H1 (cell line): Measurements from ENCODE around the gene EIF3B. TPM values are rescaled to one million over a fixed set of nuclear protein-coding genes. Genes with fewer than 3 reads are reported as not detected.

Experiments used
- CTCF ChIA-PET: fragments of 300-600 bp; sonication (Branson Sonifier 250); formaldehyde crosslinking; loops from one replicate; lab custom pipeline; 2021; ENCODE audit not compliant: partially characterized antibody; lab: Charles Lee
- POLR2A ChIA-PET: fragments of 300-600 bp; sonication (Branson Sonifier 250); formaldehyde crosslinking; loops from one replicate; lab custom pipeline; 2021; ENCODE audit warnings: inconsistent platforms; ENCODE audit not compliant: partially characterized antibody; lab: Charles Lee
- DNase-seq, 2 experiments: peaks; one replicate each; pipeline versions ENCODE4 v3.0.0 to v3.0.0-alpha.2; 2010 to 2022; ENCODE audit warnings: low spot score in 2 of 2, low read depth in 1 of 2, mixed read lengths in 1 of 2
- FAIRE-seq: peaks from 2 replicates; lab custom pipeline; 2011; peaks lifted over from hg19 to GRCh38; lab: Jason Lieb, UNC
- H2AFZ ChIP-seq: 2 replicates; pipeline ENCODE4 v1.8.1; 2012; ENCODE audit warnings: low read length, inconsistent platforms
- H2AK5ac ChIP-seq: 2 replicates; pipeline ENCODE4 v1.6.1; 2013; ENCODE audit warnings: low read depth, low read length
- H2BK120ac ChIP-seq: replicated peaks from 2 replicates; pipeline ENCODE3; 2013; ENCODE audit warnings: low read depth, low read length, inconsistent platforms
- H2BK12ac ChIP-seq: 2 replicates; pipeline ENCODE4 v1.6.1; 2013; ENCODE audit warnings: low read depth, low read length
- H2BK15ac ChIP-seq: 2 replicates; pipeline ENCODE4 v1.6.1; 2013; ENCODE audit warnings: low read length
- H2BK20ac ChIP-seq: 2 replicates; pipeline ENCODE4 v1.6.1; 2013; ENCODE audit warnings: low read length
- H2BK5ac ChIP-seq: 2 replicates; pipeline ENCODE4 v1.6.1; 2013; ENCODE audit warnings: low read depth, low read length
- H3K14ac ChIP-seq: 2 replicates; pipeline ENCODE4 v1.6.1; 2013; ENCODE audit warnings: inconsistent platforms; ENCODE audit not compliant: insufficient read length
- H3K18ac ChIP-seq: 2 replicates; pipeline ENCODE4 v1.6.1; 2013; ENCODE audit warnings: low read length; ENCODE audit errors: extremely low read depth
- H3K23ac ChIP-seq: 2 replicates; pipeline ENCODE4 v1.6.1; 2013; ENCODE audit warnings: inconsistent platforms; ENCODE audit not compliant: insufficient read length
- H3K23me2 ChIP-seq: 2 replicates; pipeline ENCODE4 v1.6.1; 2013; ENCODE audit warnings: low read depth, low read length
- H3K27ac ChIP-seq: 2 replicates; pipeline ENCODE4 v1.6.1; 2011; ENCODE audit warnings: low read depth, low read length, inconsistent platforms
- H3K27me3 ChIP-seq, 4 experiments: replicated peaks in 1 of 4; 1 replicate in 1 of 4; 2 replicates in 3 of 4; pipeline versions ENCODE4 v1.6.1 to v1.8.1; 2011 to 2013; ENCODE audit warnings: low read length in 3 of 4, mild to moderate bottlenecking in 3 of 4, inconsistent platforms in 2 of 4, mixed read lengths in 2 of 4, moderate library complexity in 1 of 4; ENCODE audit not compliant: control insufficient read depth in 3 of 4, insufficient read depth in 3 of 4; ENCODE audit errors: extremely low read depth in 1 of 4
- H3K36me3 ChIP-seq, 4 experiments: 2 replicates each; pipeline versions ENCODE4 v1.6.1 to v1.8.1; 2011 to 2013; ENCODE audit warnings: mild to moderate bottlenecking in 4 of 4, low read length in 3 of 4, moderate library complexity in 2 of 4, control low read depth in 1 of 4, inconsistent platforms in 1 of 4; ENCODE audit not compliant: insufficient read depth in 4 of 4, control insufficient read depth in 2 of 4
- H3K4ac ChIP-seq: replicated peaks from 2 replicates; pipeline ENCODE3; 2013; ENCODE audit warnings: low read length, low read depth, mixed read lengths, inconsistent platforms; ENCODE audit not compliant: insufficient read length
- H3K4me1 ChIP-seq, 4 experiments: replicated peaks in 1 of 4; 1 replicate in 1 of 4; 2 replicates in 3 of 4; pipeline versions ENCODE4 v1.6.1 to v1.8.1; 2011 to 2013; ENCODE audit warnings: low read length in 3 of 4, inconsistent platforms in 2 of 4, mixed read lengths in 1 of 4; ENCODE audit not compliant: insufficient read depth in 4 of 4, control insufficient read depth in 3 of 4
- H3K4me2 ChIP-seq, 2 experiments: 2 replicates each; pipeline versions ENCODE4 v1.6.1 to v1.8.1; 2011 to 2013; ENCODE audit warnings: low read depth in 2 of 2, low read length in 2 of 2, control low read depth in 1 of 2, inconsistent platforms in 1 of 2, mild to moderate bottlenecking in 1 of 2; ENCODE audit not compliant: insufficient read depth in 1 of 2
- H3K4me3 ChIP-seq, 4 experiments: fragments of 200-600, 300-600 bp in 1 of 4; sonication (generic), shearing (Covaris generic), sonication (Bioruptor Twin) in 1 of 4; 2 replicates each; pipeline versions ENCODE4 v1.5.1 to v1.8.1; 2011 to 2016; ENCODE audit warnings: low read length in 4 of 4, low read depth in 3 of 4, control low read depth in 2 of 4, inconsistent platforms in 2 of 4, mild to moderate bottlenecking in 2 of 4, mixed read lengths in 1 of 4, moderate library complexity in 1 of 4; ENCODE audit not compliant: insufficient read depth in 2 of 4; ENCODE audit errors: extremely low read depth in 1 of 4
- H3K56ac ChIP-seq: replicated peaks from 2 replicates; pipeline ENCODE3; 2013; ENCODE audit warnings: low read depth, mild to moderate bottlenecking, mixed read lengths, low read length, inconsistent platforms; ENCODE audit not compliant: insufficient read length
- H3K79me1 ChIP-seq: 2 replicates; pipeline ENCODE4 v1.6.1; 2013; ENCODE audit warnings: low read depth, low read length, control low read depth
- H3K79me2 ChIP-seq, 2 experiments: 2 replicates each; pipeline versions ENCODE4 v1.6.1 to v1.8.1; 2012 to 2013; ENCODE audit warnings: low read length in 2 of 2, mild to moderate bottlenecking in 2 of 2, inconsistent platforms in 1 of 2; ENCODE audit not compliant: insufficient read depth in 2 of 2, control insufficient read depth in 1 of 2
- H3K9ac ChIP-seq, 4 experiments: replicated peaks in 1 of 4; 1 replicate in 1 of 4; 2 replicates in 3 of 4; pipeline versions ENCODE4 v1.6.1 to v1.8.1; 2011 to 2013; ENCODE audit warnings: low read depth in 3 of 4, low read length in 3 of 4, control low read depth in 2 of 4, mild to moderate bottlenecking in 2 of 4, moderate library complexity in 2 of 4, inconsistent platforms in 1 of 4; ENCODE audit errors: extremely low read depth in 1 of 4
- H3K9me3 ChIP-seq, 2 experiments: 2 replicates each; pipeline versions ENCODE4 v1.6.1 to v1.8.1; 2012 to 2013; ENCODE audit warnings: mild to moderate bottlenecking in 2 of 2, moderate library complexity in 2 of 2, control low read depth in 1 of 2, inconsistent platforms in 1 of 2, low read depth in 1 of 2, low read length in 1 of 2, mixed read lengths in 1 of 2; ENCODE audit not compliant: insufficient read depth in 2 of 2
- H4K20me1 ChIP-seq, 2 experiments: replicated peaks in 1 of 2; 2 replicates each; pipeline versions ENCODE3 to v1.8.1; 2011 to 2013; ENCODE audit warnings: inconsistent platforms in 2 of 2, low read length in 2 of 2, mild to moderate bottlenecking in 1 of 2; ENCODE audit not compliant: insufficient read depth in 2 of 2, control insufficient read depth in 1 of 2
- H4K5ac ChIP-seq: 2 replicates; pipeline ENCODE4 v1.6.1; 2013; ENCODE audit warnings: low read length, low read depth, mixed read lengths, inconsistent platforms; ENCODE audit not compliant: insufficient read length
- H4K8ac ChIP-seq: 2 replicates; pipeline ENCODE4 v1.8.0; 2013; ENCODE audit warnings: mild to moderate bottlenecking, moderate library complexity, low read length, inconsistent platforms; ENCODE audit not compliant: insufficient read depth; ENCODE audit errors: extremely low read depth
- H4K91ac ChIP-seq: replicated peaks from 2 replicates; pipeline ENCODE3; 2013; ENCODE audit warnings: low read length, mixed read lengths, inconsistent platforms; ENCODE audit not compliant: insufficient read length
- CBX5 ChIP-seq: fragments of 300-800, 300-1000 bp; sonication (generic); IDR thresholded peaks from 2 replicates; pipeline ENCODE4 v1.7.1; 2016; ENCODE audit warnings: antibody characterized with exemption, low read length, low read depth
- EGR1 ChIP-seq: IDR thresholded peaks from 2 replicates; pipeline ENCODE4 v1.6.1; 2011; ENCODE audit warnings: low read depth, low read length, borderline replicate concordance
- GABPA ChIP-seq: IDR thresholded peaks from 2 replicates; pipeline ENCODE4 v1.6.1; 2011; ENCODE audit warnings: mild to moderate bottlenecking, low read length, moderate library complexity, borderline replicate concordance; ENCODE audit not compliant: insufficient read depth
- KDM1A ChIP-seq: fragments of 200-600, 300-600 bp; sonication (generic); IDR thresholded peaks from 2 replicates; pipeline ENCODE4 v1.7.1; 2016; ENCODE audit warnings: mild to moderate bottlenecking, low read length, borderline replicate concordance
- POLR2AphosphoS5 ChIP-seq: IDR thresholded peaks from 2 replicates; pipeline ENCODE4 v1.6.1; 2011; ENCODE audit warnings: low read depth, low read length
- POU5F1 ChIP-seq: IDR thresholded peaks from 2 replicates; pipeline ENCODE4 v1.6.1; 2011; ENCODE audit warnings: low read depth, mild to moderate bottlenecking, low read length, moderate library complexity
- RAD21 ChIP-seq, 2 experiments: IDR thresholded peaks in 1 of 2; conservative IDR thresholded peaks in 1 of 2; 2 replicates each; pipeline ENCODE4 v1.6.1; 2011; ENCODE audit warnings: low read depth in 2 of 2, low read length in 2 of 2, improper control_type of control experiment in 1 of 2, inconsistent platforms in 1 of 2, mild to moderate bottlenecking in 1 of 2, moderate library complexity in 1 of 2
- SAP30 ChIP-seq: fragments of 300-600 bp; sonication (generic); IDR thresholded peaks from 2 replicates; pipeline ENCODE4 v1.7.1; 2012; ENCODE audit warnings: low read length, moderate library complexity, mild to moderate bottlenecking, inconsistent platforms; ENCODE audit not compliant: insufficient read depth, insufficient replicate concordance
- TAF7 ChIP-seq: optimal IDR thresholded peaks from 2 replicates; pipeline ENCODE3; 2011; ENCODE audit warnings: low read depth, mild to moderate bottlenecking, inconsistent platforms, low read length, moderate library complexity, borderline replicate concordance
- TEAD4 ChIP-seq: IDR thresholded peaks from 2 replicates; pipeline ENCODE4 v1.6.1; 2012; ENCODE audit warnings: low read depth, low read length, inconsistent platforms, mixed read lengths
- WGBS, 2 experiments: shearing (Covaris generic) in 1 of 2; methylation state at CpG; one replicate each; pipeline versions ENCODE4 v1.1.6 to v1.1.7; 2013 to 2015; ENCODE audit warnings: low lambda C conversion rate in 2 of 2, mixed read lengths in 2 of 2, inconsistent platforms in 1 of 2, low coverage in 1 of 2, missing lambda C conversion rate in 1 of 2; ENCODE audit not compliant: insufficient replicate concordance in 2 of 2, insufficient coverage in 1 of 2, insufficient read length in 1 of 2; ENCODE audit errors: extremely low coverage in 1 of 2, missing lambda C conversion rate in 1 of 2; 5-methylcytosine and 5-hydroxymethylcytosine counted together
- polyA plus RNA-seq, 7 experiments: library from polyadenylated mRNA; depleted of rRNA in 3 of 7; stranded (reverse) in 5 of 7; unstranded in 2 of 7; fragments of >200 nt in 5 of 7; fragments of 200-250 nt in 2 of 7; gene quantifications; 1 replicate in 5 of 7; 2 replicates in 1 of 7; 4 replicates in 1 of 7; pipeline versions ENCODE4 v1.2.1 to v1.2.3, GENCODE V29; 2011 to 2013; ENCODE audit warnings: missing spikeins in 2 of 7, mixed read lengths in 2 of 7
- total RNA-seq: library from RNA; stranded (reverse); fragmentation: NEBNext Ultra II Directional; extraction: Animal tissue kit (Norgen Biotek cat#: 25700); gene quantifications from 2 replicates; pipeline ENCODE4 v1.2.1, GENCODE V29; 2021
- TF ChIP-seq, protein P1 (sequence below): IDR thresholded peaks from 2 replicates; pipeline ENCODE4 v1.6.1; 2012; ENCODE audit warnings: inconsistent platforms
- TF ChIP-seq, protein P2 (sequence below): IDR thresholded peaks from 2 replicates; pipeline ENCODE4 v1.6.1; 2011; ENCODE audit warnings: low read length, improper control_type of control experiment

Gene EIF3B
- total and polyA plus RNA-seq, 2 of the 8 experiments (the other 6 are each of a cell fraction or from before 2014, with no cell fraction given) = 167 to 316 TPM

DNA sequence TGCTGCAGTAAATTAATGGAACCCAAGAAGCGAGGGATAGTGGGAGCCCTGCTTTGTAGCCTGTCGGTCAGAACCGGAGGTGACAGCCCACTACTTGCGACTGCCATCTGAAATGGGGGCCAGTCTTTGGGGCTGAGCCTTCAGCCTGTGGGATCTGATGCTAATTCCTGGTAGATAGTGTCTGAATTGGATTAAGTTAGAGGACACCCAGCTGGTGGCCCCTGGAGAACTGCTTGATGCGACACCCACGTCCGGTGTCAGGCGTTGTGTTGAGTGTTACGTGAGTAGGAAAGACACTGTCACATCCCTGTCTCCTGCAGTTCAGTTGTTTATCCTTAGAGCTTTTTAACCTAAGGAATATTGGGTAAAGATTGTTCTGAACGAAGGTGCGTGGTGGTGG lies 5.0 kb downstream of the EIF3B start:
- no peak overlapping the region for H3K23ac ChIP-seq
- H3K9me3 ChIP-seq = no peaks in the 10 kb centered on the region
- peaks cover 3% of the 10 kb centered on the region for H3K23me2 ChIP-seq
- H3K18ac ChIP-seq = no peak overlapping the region
- no peak overlapping the region; the same call in 1 of the 2 replicates for H4K8ac ChIP-seq
- H3K27ac ChIP-seq = no peak overlapping the region
- H3K36me3 ChIP-seq = peaks cover 29 to 51% (median 38%) of the 10 kb centered on the region in 4 experiments
- H3K4me1 ChIP-seq = no peaks in the 10 kb centered on the region; a peak in 4 of 7 replicates
- no peak overlapping the region for H3K14ac ChIP-seq
- 93% methylated on average over 11 of the region's 11 CpGs; no CpG with 5 or more reads in 1 of the 2 experiments for WGBS, 2 experiments
- H3K4me2 ChIP-seq = no peak overlapping the region
- H3K4ac ChIP-seq = no peak overlapping the region
- ChIA-PET POLR2A (interaction anchor here (1.7 to 7.6 kb wide), 4 partner anchors 10 to 19 kb away, joined by 6 to 38 read pairs (median 22); no protein-coding TSS in a partner anchor), CTCF (interaction anchor here (1.8 kb wide), 1 partner anchor 138 kb away, joined by 3 read pairs; no protein-coding TSS in a partner anchor)
- H3K9ac ChIP-seq = no peak overlapping the region
- H4K91ac ChIP-seq = no peak overlapping the region
- peaks cover 6% of the 10 kb centered on the region; the same call in 1 of the 2 replicates for H3K79me1 ChIP-seq
- no peak overlapping the region for H4K5ac ChIP-seq
- H4K20me1 ChIP-seq = peaks cover 28 to 39% of the 10 kb centered on the region in 2 experiments
- H2BK20ac ChIP-seq = no peak overlapping the region
- no peaks in the 10 kb centered on the region for H3K27me3 ChIP-seq
- no peak overlapping the region for H2BK5ac ChIP-seq
- H2BK12ac ChIP-seq = no peak overlapping the region
- H3K56ac ChIP-seq = no peak overlapping the region
- H2BK120ac ChIP-seq = no peak overlapping the region
- DNase-seq (no peak), FAIRE-seq (no peak)
- no peak overlapping the region for H2AK5ac ChIP-seq
- H3K4me3 ChIP-seq = no peak overlapping the region
- no peak overlapping the region for H2AFZ ChIP-seq
- peaks cover 54 to 74% of the 10 kb centered on the region in 2 experiments for H3K79me2 ChIP-seq
- no peak overlapping the region for H2BK15ac ChIP-seq
- TF ChIP-seq POLR2AphosphoS5 = no peak
- TF ChIP-seq, protein P1, sequence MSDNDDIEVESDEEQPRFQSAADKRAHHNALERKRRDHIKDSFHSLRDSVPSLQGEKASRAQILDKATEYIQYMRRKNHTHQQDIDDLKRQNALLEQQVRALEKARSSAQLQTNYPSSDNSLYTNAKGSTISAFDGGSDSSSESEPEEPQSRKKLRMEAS = no peak
- TF ChIP-seq TEAD4 = no peak
- no peak for TF ChIP-seq SAP30
- TF ChIP-seq EGR1 = no peak
- no peak for TF ChIP-seq TAF7
- TF ChIP-seq GABPA = no peak
- no peak for TF ChIP-seq CBX5
- TF ChIP-seq POU5F1 = no peak
- TF ChIP-seq KDM1A = no peak
- TF ChIP-seq, protein P2, sequence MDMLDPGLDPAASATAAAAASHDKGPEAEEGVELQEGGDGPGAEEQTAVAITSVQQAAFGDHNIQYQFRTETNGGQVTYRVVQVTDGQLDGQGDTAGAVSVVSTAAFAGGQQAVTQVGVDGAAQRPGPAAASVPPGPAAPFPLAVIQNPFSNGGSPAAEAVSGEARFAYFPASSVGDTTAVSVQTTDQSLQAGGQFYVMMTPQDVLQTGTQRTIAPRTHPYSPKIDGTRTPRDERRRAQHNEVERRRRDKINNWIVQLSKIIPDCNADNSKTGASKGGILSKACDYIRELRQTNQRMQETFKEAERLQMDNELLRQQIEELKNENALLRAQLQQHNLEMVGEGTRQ = no peak
- TF ChIP-seq RAD21 (IDR thresholded peaks at IDR 0.05 in 1 of 2, conservative IDR thresholded peaks at IDR 0.05 in 1 of 2; ENCODE audit: low read depth in 2 of 2, low read length in 2 of 2) = no peak
